DOHH2 (cell line): Measurements from ENCODE around the gene MRI1.

Source experiments
- CTCF ChIP-seq: fragments of 200-600 bp; sonication (generic); IDR thresholded peaks from one replicate; pipeline ENCODE4 v1.5.1; 2014; ENCODE audit warnings: antibody characterized with exemption, mild to moderate bottlenecking, low read depth, low read length; ENCODE audit not compliant: poor library complexity, severe bottlenecking
- EZH2phosphoT487 ChIP-seq: fragments of 200-600 bp; sonication (generic); IDR thresholded peaks from 2 replicates; pipeline ENCODE4 v1.6.1; 2017; ENCODE audit warnings: borderline replicate concordance, mild to moderate bottlenecking, antibody characterized with exemption, low read length, moderate library complexity, mixed read lengths

- TF ChIP-seq CTCF (no peak), EZH2phosphoT487 (no peak)
Observed at GRCh38 chr19:13812544-13812943, 48.2 kb downstream of the MRI1 start.
